ENCODE results near the gene MEGF6. TPM values are rescaled to one million over a fixed set of nuclear protein-coding genes. Genes with fewer than 3 reads are reported as not detected.
A peak's percentile ranks its signal among the peaks of the same experiment; 100 is the strongest.

MEGF6 gene
- total and polyA plus RNA-seq, 9 of the 15 experiments (the other 6 are each of a cell fraction or from before 2014, with no cell fraction given): 0.03 to 1.7 (median 0.24) TPM; not detected in 3

DNA sequence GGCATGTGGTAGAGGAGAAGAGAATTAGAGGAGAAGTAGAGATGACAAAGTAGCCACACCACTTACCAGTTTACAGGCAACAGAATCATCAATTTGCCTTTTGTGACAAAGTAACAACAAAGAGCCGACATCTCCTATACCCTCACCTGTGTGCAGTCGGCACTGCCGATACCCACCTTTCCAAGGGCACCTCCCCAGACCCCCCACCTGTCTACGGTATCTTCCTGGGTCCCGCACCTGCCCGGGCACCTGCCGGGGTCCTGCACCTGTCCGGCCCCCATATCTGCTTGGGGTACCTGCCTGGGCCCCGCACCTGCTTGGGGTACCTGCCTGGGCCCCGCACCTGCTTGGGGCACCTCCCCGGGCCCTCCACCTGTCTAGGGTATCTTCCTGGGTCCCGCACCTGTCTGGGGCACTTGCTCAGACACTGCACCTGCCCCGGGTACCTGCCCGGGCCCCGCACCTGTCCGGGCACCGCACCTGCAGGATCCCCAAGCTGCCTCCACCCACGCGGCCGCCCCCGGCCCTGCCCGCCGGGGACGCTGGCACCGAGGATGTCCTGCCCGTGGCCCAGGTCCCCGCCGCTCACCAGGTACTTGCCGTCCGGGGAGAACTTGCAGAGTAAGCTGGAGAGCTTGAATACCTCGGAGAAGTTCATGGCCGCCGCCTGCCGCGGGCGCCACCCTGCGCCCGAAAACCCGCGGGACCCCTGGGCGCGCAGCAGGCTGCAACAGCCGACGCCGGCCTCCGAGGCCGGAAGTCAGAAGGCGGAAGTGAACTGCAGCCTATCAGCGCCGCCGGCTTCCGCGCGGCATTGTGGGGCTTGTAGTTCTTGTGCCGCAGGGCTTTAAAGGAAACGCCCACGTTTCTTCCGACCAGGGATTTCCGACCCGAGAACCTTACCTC is 38.3 kb upstream of the MEGF6 start, which contains the start of gene WRAP73 (continued):
- 0 out of 2 replicates have a peak, but pooled peaks have one; percentile 50 for TF ChIP-seq HDAC8 (tag; IDR thresholded peaks at IDR 0.05)
- TF ChIP-seq, protein P1, sequence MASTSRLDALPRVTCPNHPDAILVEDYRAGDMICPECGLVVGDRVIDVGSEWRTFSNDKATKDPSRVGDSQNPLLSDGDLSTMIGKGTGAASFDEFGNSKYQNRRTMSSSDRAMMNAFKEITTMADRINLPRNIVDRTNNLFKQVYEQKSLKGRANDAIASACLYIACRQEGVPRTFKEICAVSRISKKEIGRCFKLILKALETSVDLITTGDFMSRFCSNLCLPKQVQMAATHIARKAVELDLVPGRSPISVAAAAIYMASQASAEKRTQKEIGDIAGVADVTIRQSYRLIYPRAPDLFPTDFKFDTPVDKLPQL (IDR thresholded peaks at IDR 0.05; ENCODE audit: extremely low read depth, insufficient read length): no peak
- TF ChIP-seq HDGF (IDR thresholded peaks at IDR 0.05): no peak
- TF ChIP-seq SP2 (IDR thresholded peaks at IDR 0.05; ENCODE audit: extremely low read depth, low read depth, low read length, poor library complexity, severe bottlenecking): no peak
- TF ChIP-seq ETS2 (tag; IDR thresholded peaks at IDR 0.05; ENCODE audit: borderline replicate concordance, poor library complexity, severe bottlenecking): no peak
- TF ChIP-seq, protein P2, sequence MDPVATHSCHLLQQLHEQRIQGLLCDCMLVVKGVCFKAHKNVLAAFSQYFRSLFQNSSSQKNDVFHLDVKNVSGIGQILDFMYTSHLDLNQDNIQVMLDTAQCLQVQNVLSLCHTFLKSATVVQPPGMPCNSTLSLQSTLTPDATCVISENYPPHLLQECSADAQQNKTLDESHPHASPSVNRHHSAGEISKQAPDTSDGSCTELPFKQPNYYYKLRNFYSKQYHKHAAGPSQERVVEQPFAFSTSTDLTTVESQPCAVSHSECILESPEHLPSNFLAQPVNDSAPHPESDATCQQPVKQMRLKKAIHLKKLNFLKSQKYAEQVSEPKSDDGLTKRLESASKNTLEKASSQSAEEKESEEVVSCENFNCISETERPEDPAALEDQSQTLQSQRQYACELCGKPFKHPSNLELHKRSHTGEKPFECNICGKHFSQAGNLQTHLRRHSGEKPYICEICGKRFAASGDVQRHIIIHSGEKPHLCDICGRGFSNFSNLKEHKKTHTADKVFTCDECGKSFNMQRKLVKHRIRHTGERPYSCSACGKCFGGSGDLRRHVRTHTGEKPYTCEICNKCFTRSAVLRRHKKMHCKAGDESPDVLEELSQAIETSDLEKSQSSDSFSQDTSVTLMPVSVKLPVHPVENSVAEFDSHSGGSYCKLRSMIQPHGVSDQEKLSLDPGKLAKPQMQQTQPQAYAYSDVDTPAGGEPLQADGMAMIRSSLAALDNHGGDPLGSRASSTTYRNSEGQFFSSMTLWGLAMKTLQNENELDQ (CRISPR knock-in tag; IDR thresholded peaks at IDR 0.05; ENCODE audit: borderline replicate concordance): no peak
- TF ChIP-seq HMG20A (CRISPR knock-in tag; conservative IDR thresholded peaks at IDR 0.05): no peak
- no peak for TF ChIP-seq COPS2 (conservative IDR thresholded peaks at IDR 0.05)
- peak; percentile 58; the same call in 1 of the 2 replicates for TF ChIP-seq RB1 (IDR thresholded peaks at IDR 0.05; ENCODE audit: low read depth)
- peak; percentile 96 for TF ChIP-seq POLR2G (IDR thresholded peaks at IDR 0.05; ENCODE audit: low read depth, low read length)
- TF ChIP-seq HMGN3 (IDR thresholded peaks at IDR 0.05; ENCODE audit: borderline replicate concordance, extremely low read depth, insufficient read length, low read depth, low read length): peak; percentile 64
- TF ChIP-seq SRSF1 (IDR thresholded peaks at IDR 0.05; ENCODE audit: low read depth, low read length): no peak
- TF ChIP-seq BRCA1 (IDR thresholded peaks at IDR 0.05): no peak
- TF ChIP-seq BRCA1 (CRISPR knock-in tag; IDR thresholded peaks at IDR 0.05): no peak
- TF ChIP-seq HDAC1 (IDR thresholded peaks at IDR 0.05): peak in 1 of 2 experiments; percentile 73; a peak in 2 of 4 replicates
- peak; percentile 48; the same call in 1 of the 2 replicates for TF ChIP-seq ZBTB17 (CRISPR knock-in tag; IDR thresholded peaks at IDR 0.05)
- TF ChIP-seq, protein P3, sequence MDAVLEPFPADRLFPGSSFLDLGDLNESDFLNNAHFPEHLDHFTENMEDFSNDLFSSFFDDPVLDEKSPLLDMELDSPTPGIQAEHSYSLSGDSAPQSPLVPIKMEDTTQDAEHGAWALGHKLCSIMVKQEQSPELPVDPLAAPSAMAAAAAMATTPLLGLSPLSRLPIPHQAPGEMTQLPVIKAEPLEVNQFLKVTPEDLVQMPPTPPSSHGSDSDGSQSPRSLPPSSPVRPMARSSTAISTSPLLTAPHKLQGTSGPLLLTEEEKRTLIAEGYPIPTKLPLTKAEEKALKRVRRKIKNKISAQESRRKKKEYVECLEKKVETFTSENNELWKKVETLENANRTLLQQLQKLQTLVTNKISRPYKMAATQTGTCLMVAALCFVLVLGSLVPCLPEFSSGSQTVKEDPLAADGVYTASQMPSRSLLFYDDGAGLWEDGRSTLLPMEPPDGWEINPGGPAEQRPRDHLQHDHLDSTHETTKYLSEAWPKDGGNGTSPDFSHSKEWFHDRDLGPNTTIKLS (IDR thresholded peaks at IDR 0.05; ENCODE audit: borderline replicate concordance, low read depth): peak; percentile 86
- TF ChIP-seq MCM2 (IDR thresholded peaks at IDR 0.05; ENCODE audit: low read depth): no peak
- TF ChIP-seq ZNF764 (CRISPR knock-in tag; IDR thresholded peaks at IDR 0.05; ENCODE audit: low read depth): no peak
- no peak for TF ChIP-seq MAFK (IDR thresholded peaks at IDR 0.05; ENCODE audit: low read length)
- peak; percentile 82 for TF ChIP-seq SUPT5H (IDR thresholded peaks at IDR 0.05)
- no peak for TF ChIP-seq ILF3 (IDR thresholded peaks at IDR 0.05; ENCODE audit: borderline replicate concordance)
- no peak for TF ChIP-seq ZC3H8 (IDR thresholded peaks at IDR 0.05)
- no peak for TF ChIP-seq PHTF2 (CRISPR knock-in tag; IDR thresholded peaks at IDR 0.05)
- peak; percentile 97 for TF ChIP-seq KLF13 (tag; IDR thresholded peaks at IDR 0.05; ENCODE audit: borderline replicate concordance, low read depth)

Measured in K562 (cell line).